Ishikawa (cell line): ENCODE measurements around the gene CHIT1.

Experiments
- CEBPB ChIP-seq: IDR thresholded peaks from 2 replicates; pipeline ENCODE4 v1.6.1; 2012
- CREB1 ChIP-seq: IDR thresholded peaks from 2 replicates; pipeline ENCODE4 v1.6.1; 2012; ENCODE audit warnings: low read depth
- EGR1 ChIP-seq: IDR thresholded peaks from 2 replicates; pipeline ENCODE4 v1.6.1; 2012
- EP300 ChIP-seq: IDR thresholded peaks from 2 replicates; pipeline ENCODE4 v1.6.1; 2012; ENCODE audit warnings: borderline replicate concordance
- FOXM1 ChIP-seq: IDR thresholded peaks from 2 replicates; pipeline ENCODE4 v1.6.1; 2012; ENCODE audit warnings: low read depth, borderline replicate concordance
- MAX ChIP-seq: IDR thresholded peaks from 2 replicates; pipeline ENCODE4 v1.6.1; 2012
- NFIC ChIP-seq: IDR thresholded peaks from 2 replicates; pipeline ENCODE4 v1.6.1; 2012
- RAD21 ChIP-seq: IDR thresholded peaks from 2 replicates; pipeline ENCODE4 v1.6.1; 2012; ENCODE audit warnings: low read depth
- REST ChIP-seq: IDR thresholded peaks from 2 replicates; pipeline ENCODE4 v1.6.1; 2012; ENCODE audit warnings: low read depth, mild to moderate bottlenecking
- TAF1 ChIP-seq: IDR thresholded peaks from 2 replicates; pipeline ENCODE4 v1.6.1; 2012; ENCODE audit warnings: low read depth, mild to moderate bottlenecking
- TCF12 ChIP-seq: IDR thresholded peaks from 2 replicates; pipeline ENCODE4 v1.6.1; 2012; ENCODE audit warnings: low read depth
- TEAD4 ChIP-seq: IDR thresholded peaks from 2 replicates; pipeline ENCODE4 v1.6.1; 2012
- USF1 ChIP-seq: IDR thresholded peaks from 2 replicates; pipeline ENCODE4 v1.6.1; 2012
- YY1 ChIP-seq: IDR thresholded peaks from 2 replicates; pipeline ENCODE4 v1.6.1; 2012; ENCODE audit warnings: low read depth
- ZBTB7A ChIP-seq: IDR thresholded peaks from 2 replicates; pipeline ENCODE4 v1.6.1; 2012; ENCODE audit warnings: low read depth

Gene CHIT1

GRCh38 chr1:203227371-203228083 lies 1.9 kb downstream of the CHIT1 start:
- TF ChIP-seq CREB1, result no peak
- TF ChIP-seq YY1, result no peak
- TF ChIP-seq RAD21, result no peak
- no peak for TF ChIP-seq USF1
- TF ChIP-seq REST, result no peak
- TF ChIP-seq CEBPB, result no peak
- TF ChIP-seq FOXM1, result no peak
- no peak for TF ChIP-seq TCF12
- TF ChIP-seq TEAD4, result no peak
- TF ChIP-seq ZBTB7A, result no peak
- TF ChIP-seq NFIC, result no peak

GRCh38 chr1:203225071-203225470 lies 4.4 kb downstream of the CHIT1 start:
- TF ChIP-seq CEBPB, result no peak
- no peak for TF ChIP-seq EGR1
- no peak for TF ChIP-seq TCF12
- no peak for TF ChIP-seq NFIC
- no peak for TF ChIP-seq RAD21
- TF ChIP-seq TEAD4, result no peak
- no peak for TF ChIP-seq FOXM1
- TF ChIP-seq ZBTB7A, result no peak
- no peak for TF ChIP-seq USF1
- TF ChIP-seq TAF1, result no peak
- no peak for TF ChIP-seq MAX
- no peak for TF ChIP-seq REST
- no peak for TF ChIP-seq CREB1
- no peak for TF ChIP-seq EP300
- TF ChIP-seq YY1, result no peak

- TF ChIP-seq RAD21 (no peak), CEBPB (no peak), EGR1 (no peak), EP300 (no peak), FOXM1 (no peak), ZBTB7A (no peak), TCF12 (no peak), NFIC (no peak), CREB1 (no peak), YY1 (no peak), MAX (no peak), TEAD4 (no peak), TAF1 (no peak), REST (no peak), USF1 (no peak)
These were observed 6.3 kb downstream of the CHIT1 start for GRCh38 chr1:203223012-203223775.

GRCh38 chr1:203219934-203220333 lies 9.5 kb downstream of the CHIT1 start:
- TF ChIP-seq MAX (0 out of 2 replicates have a peak, but pooled peaks have one; percentile 15), USF1 (no peak), REST (peak; percentile 95)
